Posterior vena cava (tissue), 2 donors: ENCODE results near the gene CCDC106. TPM values are rescaled to one million over a fixed set of nuclear protein-coding genes. Genes with fewer than 3 reads are reported as not detected.

Experiments used
- DNase-seq: peaks from one replicate; pipeline ENCODE4 v3.0.0-alpha.2; 2020; ENCODE audit warnings: low spot score
- intact Hi-C, 2 donors: fragments of 100-400 bp; cut with DNase I; formaldehyde crosslinking; loops; one replicate each; pipeline versions ENCODE4 v1.14.1 to v1.14.2; 2022 to 2023
- total RNA-seq, 2 donors: library from RNA; stranded (reverse); fragmentation: NEBNext Ultra II Directional; extraction: Animal tissue kit (Norgen Biotek cat#: 25700); gene quantifications; one replicate each; pipeline ENCODE4 v1.2.1, GENCODE V29; 2021
- donor health status: DM: yes; HTN: yes; CAD: no.
- donor health status: DM: yes; HTN: yes; CAD: no.

CCDC106 gene
- total RNA-seq, 2 donors from 2014 or later = 8.6 to 13.6 TPM

GRCh38 chr19:55645512-55645881 is 2.5 kb upstream of the CCDC106 start:
- intact Hi-C loops = no loop called here
- no peak for DNase-seq

- intact Hi-C loops = no loop called here
- no peak for DNase-seq
Measured at GRCh38 chr19:55646889-55647731, 902 bp upstream of the CCDC106 start.

GRCh38 chr19:55648585-55649267 is 714 bp downstream of the CCDC106 start:
- intact Hi-C loops = no loop called here
- no peak for DNase-seq

GRCh38 chr19:55649268-55650125 is 1.5 kb downstream of the CCDC106 start:
- no peak for DNase-seq

GRCh38 chr19:55650126-55650557 is 2.1 kb downstream of the CCDC106 start:
- intact Hi-C loops = no loop called here
- DNase-seq = no peak

More at GRCh38 chr19:55649268-55650125, 1.5 kb downstream of the CCDC106 start:
- intact Hi-C loops = no loop called here

GRCh38 chr19:55650602-55651230 is 2.7 kb downstream of the CCDC106 start:
- no peak for DNase-seq
- intact Hi-C loops = no loop called here

- DNase-seq = no peak
- intact Hi-C loops = no loop called here
Measured at GRCh38 chr19:55651236-55651635, 3.2 kb downstream of the CCDC106 start.

- intact Hi-C loops = no loop called here
- DNase-seq = no peak
Measured at GRCh38 chr19:55652311-55653128, 4.5 kb downstream of the CCDC106 start.

GRCh38 chr19:55653651-55654322 is 5.8 kb downstream of the CCDC106 start:
- intact Hi-C loops = no loop called here
- DNase-seq = peak; percentile 99

GRCh38 chr19:55654323-55654867 is 6.4 kb downstream of the CCDC106 start:
- peak; percentile 100 for DNase-seq
- intact Hi-C loops = no loop called here

GRCh38 chr19:55654868-55655647 is 7.0 kb downstream of the CCDC106 start, which contains the start of gene U2AF2:
U2AF2 (plus strand) TSS chr19:55655035; CDS start chr19:55655105, 70 bp downstream.
- intact Hi-C loops = no loop called here
- DNase-seq = peak; percentile 99

- no peak for DNase-seq
- intact Hi-C loops = no loop called here
Measured at GRCh38 chr19:55655648-55656040, 7.6 kb downstream of the CCDC106 start.

- intact Hi-C loops = no loop called here
- DNase-seq = no peak
Measured at GRCh38 chr19:55656552-55656951, 8.5 kb downstream of the CCDC106 start.

- intact Hi-C loops = no loop called here
Measured at GRCh38 chr19:55656988-55657747, 9.2 kb downstream of the CCDC106 start.

GRCh38 chr19:55658846-55659459 is 10.9 kb downstream of the CCDC106 start:
- DNase-seq = no peak
- intact Hi-C loops = no loop called here

More at GRCh38 chr19:55656988-55657747, 9.2 kb downstream of the CCDC106 start:
- DNase-seq = no peak

- no peak for DNase-seq
- intact Hi-C loops = no loop called here
Measured at GRCh38 chr19:55659822-55660221, 11.8 kb downstream of the CCDC106 start.
